Right lobe of liver (tissue), 4 donors: Measurements from ENCODE around the gene UBQLN3.

Experiments used
- POLR2A ChIP-seq: fragments of 450-650 bp; IDR thresholded peaks from one replicate; pipeline ENCODE4 v1.6.1; 2017; ENCODE audit warnings: antibody characterized with exemption, mild to moderate bottlenecking
- TF ChIP-seq, protein P1 (sequence below), 4 donors: fragments of 200-600 bp in 3 of 4; fragments of 450-650 bp in 1 of 4; IDR thresholded peaks; one replicate each; pipeline versions ENCODE4 v1.5.1 to v1.8.0; 2016 to 2022; ENCODE audit warnings: antibody characterized with exemption in 4 of 4, mild to moderate bottlenecking in 2 of 4
- donor health status: DM: no; HTN: no; CAD: no.
- donor health status: DM: no; HTN: no; CAD: no.
- donor health status: DM: no; HTN: yes; CAD: no.

DNA sequence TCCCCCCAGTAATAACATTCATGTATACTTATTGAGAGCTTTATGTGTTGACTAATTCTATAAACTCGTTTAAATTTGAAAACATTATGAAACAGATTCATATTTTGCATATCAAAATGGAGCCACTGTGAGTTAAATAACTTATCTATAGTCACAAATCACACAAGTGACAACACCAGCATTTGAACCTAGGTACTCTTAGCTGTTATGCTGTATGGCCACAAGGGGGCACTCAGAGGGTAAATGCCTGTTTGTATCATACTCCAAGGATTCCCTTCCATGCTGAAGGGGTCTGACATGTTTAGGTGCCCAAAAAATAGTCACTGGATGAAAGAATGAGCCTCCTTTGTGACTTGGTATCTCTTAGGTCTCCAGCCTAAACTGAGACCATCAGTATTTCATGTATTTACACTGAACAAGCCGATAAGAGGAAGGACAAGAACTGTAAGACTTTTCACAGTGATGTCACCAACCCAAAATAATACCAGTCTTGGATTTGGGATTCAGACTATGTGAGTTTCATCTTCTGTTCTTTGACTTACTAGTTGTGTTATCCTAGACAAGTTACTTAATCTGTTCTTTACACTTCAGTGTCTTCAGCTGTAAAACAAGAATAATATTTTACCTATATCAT lies 33.5 kb downstream of the UBQLN3 start:
- TF ChIP-seq, protein P1, sequence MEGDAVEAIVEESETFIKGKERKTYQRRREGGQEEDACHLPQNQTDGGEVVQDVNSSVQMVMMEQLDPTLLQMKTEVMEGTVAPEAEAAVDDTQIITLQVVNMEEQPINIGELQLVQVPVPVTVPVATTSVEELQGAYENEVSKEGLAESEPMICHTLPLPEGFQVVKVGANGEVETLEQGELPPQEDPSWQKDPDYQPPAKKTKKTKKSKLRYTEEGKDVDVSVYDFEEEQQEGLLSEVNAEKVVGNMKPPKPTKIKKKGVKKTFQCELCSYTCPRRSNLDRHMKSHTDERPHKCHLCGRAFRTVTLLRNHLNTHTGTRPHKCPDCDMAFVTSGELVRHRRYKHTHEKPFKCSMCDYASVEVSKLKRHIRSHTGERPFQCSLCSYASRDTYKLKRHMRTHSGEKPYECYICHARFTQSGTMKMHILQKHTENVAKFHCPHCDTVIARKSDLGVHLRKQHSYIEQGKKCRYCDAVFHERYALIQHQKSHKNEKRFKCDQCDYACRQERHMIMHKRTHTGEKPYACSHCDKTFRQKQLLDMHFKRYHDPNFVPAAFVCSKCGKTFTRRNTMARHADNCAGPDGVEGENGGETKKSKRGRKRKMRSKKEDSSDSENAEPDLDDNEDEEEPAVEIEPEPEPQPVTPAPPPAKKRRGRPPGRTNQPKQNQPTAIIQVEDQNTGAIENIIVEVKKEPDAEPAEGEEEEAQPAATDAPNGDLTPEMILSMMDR (IDR thresholded peaks at IDR 0.05), result peak; percentile 77 to 85 (median 80)
- TF ChIP-seq POLR2A, result no peak
